Right lobe of liver (tissue), 4 donors: ENCODE data around the gene ADAMTS3.

ENCODE experiments used
- POLR2A ChIP-seq: fragments of 450-650 bp; IDR thresholded peaks from one replicate; pipeline ENCODE4 v1.6.1; 2017; ENCODE audit warnings: antibody characterized with exemption, mild to moderate bottlenecking
- TF ChIP-seq, protein P1 (sequence below), 4 donors: fragments of 200-600 bp in 3 of 4; fragments of 450-650 bp in 1 of 4; IDR thresholded peaks; one replicate each; pipeline versions ENCODE4 v1.5.1 to v1.8.0; 2016 to 2022; ENCODE audit warnings: antibody characterized with exemption in 4 of 4, mild to moderate bottlenecking in 2 of 4
- donor health status: DM: no; HTN: no; CAD: no.
- donor health status: DM: no; HTN: no; CAD: no.
- donor health status: DM: no; HTN: yes; CAD: no.

DNA sequence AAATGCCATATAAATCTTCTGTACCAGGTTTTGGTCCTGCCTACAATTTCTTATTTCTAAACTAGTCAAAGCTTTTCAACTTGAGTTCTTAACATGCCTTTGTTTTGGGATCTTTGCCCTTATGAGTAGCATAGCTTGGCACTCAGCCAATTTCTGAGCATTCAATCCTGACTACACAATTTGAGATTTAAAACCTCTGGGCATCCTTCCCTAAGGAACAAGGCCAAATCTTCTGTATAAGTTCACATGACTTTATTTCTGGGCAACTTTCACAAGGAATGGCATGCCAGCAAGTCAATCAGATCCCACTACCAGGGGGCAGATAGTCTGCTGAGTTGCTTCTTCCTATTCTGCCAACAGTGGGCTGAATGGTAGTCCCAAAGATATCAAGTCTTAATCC lies 254.2 kb downstream of the ADAMTS3 start:
- TF ChIP-seq, protein P1, sequence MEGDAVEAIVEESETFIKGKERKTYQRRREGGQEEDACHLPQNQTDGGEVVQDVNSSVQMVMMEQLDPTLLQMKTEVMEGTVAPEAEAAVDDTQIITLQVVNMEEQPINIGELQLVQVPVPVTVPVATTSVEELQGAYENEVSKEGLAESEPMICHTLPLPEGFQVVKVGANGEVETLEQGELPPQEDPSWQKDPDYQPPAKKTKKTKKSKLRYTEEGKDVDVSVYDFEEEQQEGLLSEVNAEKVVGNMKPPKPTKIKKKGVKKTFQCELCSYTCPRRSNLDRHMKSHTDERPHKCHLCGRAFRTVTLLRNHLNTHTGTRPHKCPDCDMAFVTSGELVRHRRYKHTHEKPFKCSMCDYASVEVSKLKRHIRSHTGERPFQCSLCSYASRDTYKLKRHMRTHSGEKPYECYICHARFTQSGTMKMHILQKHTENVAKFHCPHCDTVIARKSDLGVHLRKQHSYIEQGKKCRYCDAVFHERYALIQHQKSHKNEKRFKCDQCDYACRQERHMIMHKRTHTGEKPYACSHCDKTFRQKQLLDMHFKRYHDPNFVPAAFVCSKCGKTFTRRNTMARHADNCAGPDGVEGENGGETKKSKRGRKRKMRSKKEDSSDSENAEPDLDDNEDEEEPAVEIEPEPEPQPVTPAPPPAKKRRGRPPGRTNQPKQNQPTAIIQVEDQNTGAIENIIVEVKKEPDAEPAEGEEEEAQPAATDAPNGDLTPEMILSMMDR (IDR thresholded peaks at IDR 0.05), result no peak
- TF ChIP-seq POLR2A, result no peak
